8988T (cell line): ENCODE measurements around the gene PGBD2.
"Not testable (repeated sequence)": the region's sequence is repeated elsewhere in the genome, so short reads cannot be mapped to it uniquely, and the experiment has no call there.

ENCODE experiments used
- DNase-seq: peaks from one replicate; pipeline ENCODE4 v3.0.0; 2011

The PGBD2 gene

DNA sequence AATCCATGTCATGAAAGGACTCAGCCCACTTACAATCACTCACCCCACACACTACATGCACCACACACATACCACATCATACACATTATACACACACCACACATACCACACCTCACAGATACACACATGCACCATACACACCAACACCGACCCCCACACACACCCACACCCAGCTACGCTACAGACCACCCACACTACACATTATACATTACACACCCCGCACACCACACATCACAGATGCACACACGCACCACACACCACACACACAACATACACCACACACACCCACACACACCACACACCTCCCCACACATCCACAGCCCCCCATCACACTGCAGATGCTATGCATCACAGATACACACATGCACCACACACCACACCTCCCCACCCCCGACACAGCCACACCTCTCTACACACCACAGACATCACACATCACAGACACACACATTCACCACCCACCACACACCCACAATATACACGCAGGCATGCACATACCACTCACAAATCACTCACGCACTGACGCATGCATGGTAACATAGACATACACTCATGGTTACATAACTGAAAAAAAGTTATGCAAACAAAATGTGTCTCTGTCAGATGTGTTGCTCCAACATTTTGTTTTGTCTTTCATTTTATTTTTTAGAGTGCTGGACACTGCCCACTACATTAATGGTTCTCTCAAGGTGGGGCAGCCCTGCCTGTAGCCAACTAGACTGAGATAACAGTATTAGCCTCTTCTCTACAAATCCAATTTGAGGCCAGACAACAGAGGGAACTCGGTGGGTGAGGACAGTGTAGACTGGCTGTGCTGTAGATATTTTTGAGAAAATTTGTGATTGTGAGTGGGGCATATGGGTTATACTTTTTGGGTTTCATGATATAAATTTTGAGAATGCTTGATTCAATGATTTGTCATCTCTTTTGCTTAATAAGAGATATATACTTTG lies 15.2 kb upstream of the PGBD2 start:
- DNase-seq, result no peak

DNA sequence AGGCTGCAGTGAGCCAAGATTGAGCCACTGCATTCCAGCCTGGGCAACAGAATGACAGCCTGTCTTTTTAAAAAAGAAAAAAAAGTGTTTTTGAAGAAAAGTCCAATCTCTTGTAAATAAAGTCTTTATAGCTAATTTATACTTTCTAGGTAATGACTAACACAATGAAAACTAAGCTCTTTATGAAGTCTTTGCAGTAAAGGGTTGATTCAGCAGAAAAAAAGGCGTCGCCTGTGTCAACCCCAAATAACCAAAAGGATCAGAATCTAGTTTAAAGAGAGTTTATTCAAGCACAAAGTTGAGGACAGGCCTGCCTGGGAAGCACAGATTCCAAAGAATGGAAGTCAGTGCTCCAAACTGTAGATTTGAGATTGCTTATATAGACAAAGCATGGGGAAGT lies 14.3 kb upstream of the PGBD2 start:
- no peak for DNase-seq

- no peak for DNase-seq
Observed at GRCh38 chr1:248892590-248892989, 13.4 kb upstream of the PGBD2 start.

GRCh38 chr1:248894837-248895236 lies 11.2 kb upstream of the PGBD2 start:
- no peak for DNase-seq

GRCh38 chr1:248897412-248898337 lies 8.4 kb upstream of the PGBD2 start:
- no peak for DNase-seq

DNA sequence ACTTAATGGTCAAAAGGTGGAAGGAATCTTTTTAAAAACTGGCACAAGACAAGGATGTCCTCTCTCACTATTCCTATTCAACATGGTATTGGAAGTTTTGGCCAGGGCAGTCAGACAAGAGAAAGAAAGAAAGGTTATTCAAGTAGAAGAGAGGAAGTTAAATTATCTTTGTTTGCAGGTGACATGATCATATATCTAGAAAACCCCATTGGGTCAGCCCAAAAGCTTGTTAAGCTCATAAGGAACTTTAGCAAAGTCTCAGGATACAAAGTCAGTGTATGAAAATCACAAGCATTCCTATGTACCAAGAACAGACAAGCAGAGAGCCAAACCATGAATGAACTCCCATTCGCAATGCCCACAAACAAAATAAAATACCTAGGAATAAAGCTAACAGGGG lies 5.4 kb upstream of the PGBD2 start:
- DNase-seq, result no peak

GRCh38 chr1:248901578-248901977 lies 4.5 kb upstream of the PGBD2 start:
- DNase-seq, result no peak

DNA sequence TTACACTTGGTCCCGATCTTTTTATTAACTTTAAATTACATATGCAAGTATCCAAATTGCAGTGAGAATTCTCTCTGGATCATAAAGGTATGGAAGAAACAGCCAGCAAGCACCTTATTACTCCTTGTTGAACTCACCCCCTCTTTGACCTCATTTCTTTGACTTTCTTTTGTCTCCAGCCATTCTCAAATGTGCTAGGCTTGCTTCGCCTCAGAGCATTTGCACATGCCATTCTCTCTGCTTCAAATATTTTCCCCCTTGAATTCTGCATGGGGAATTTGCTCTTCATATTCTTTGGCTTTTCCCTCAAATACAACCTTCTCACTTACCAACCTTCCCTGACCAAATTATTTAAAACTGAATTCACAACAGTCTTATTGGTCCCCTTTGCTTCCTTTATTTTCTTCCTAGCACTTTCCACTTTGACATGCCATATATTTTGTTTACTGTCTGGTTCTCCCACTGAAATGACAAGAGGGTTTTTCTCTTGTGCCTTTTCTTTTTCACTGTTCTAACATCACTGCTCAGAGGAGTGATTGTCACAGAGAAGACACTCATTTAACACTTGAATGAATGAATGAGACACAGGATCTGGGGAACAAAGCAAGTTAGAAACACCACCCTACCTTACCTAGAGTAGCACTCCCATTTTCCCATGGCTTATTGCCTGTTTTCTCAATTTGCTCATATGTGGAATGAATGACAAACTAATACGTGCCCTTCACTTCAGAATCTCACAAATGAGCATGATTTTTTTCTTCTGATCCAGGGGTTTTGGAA lies 1.4 kb upstream of the PGBD2 start:
- DNase-seq, result no peak

- no peak for DNase-seq
Observed at GRCh38 chr1:248905662-248906008, 400 bp upstream of the PGBD2 start.

GRCh38 chr1:248906753-248907661 lies 972 bp downstream of the PGBD2 start:
- no peak for DNase-seq

GRCh38 chr1:248910761-248911160 lies 4.7 kb downstream of the PGBD2 start:
- DNase-seq, result no peak

GRCh38 chr1:248913933-248914332 lies 7.9 kb downstream of the PGBD2 start:
- DNase-seq, result no peak

DNA sequence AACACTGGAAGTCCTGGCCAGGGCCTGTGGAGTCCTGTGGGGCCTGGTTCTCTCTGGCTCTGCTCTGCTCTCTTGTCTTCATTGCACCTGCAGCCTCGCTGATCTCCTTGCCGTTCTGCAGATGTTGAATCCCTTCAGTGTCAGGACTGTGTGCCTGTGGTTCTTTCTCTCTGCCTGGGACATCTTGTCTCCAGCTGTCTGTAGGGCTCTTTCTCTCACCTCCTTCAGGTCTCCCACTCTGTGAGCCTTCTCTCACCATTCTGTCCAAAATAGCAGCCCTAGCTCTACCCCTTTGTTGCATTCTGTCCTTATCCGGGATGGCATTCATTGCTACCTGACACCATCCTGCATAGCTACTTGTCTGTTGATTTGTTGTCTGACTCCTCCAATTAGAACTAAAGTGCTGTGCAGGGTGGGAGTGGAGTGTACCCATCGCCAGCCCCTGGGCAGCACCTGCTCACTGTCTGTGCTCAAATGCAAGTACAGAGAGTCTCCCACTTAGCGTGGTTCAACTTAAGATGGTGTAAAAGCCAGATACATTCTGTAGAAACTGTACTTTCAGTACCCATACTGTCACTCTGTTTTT lies 8.9 kb downstream of the PGBD2 start:
- DNase-seq, result no peak

- DNase-seq, result no peak
Observed at GRCh38 chr1:248918131-248918530, 12.1 kb downstream of the PGBD2 start.

- DNase-seq, result no peak
Observed at GRCh38 chr1:248923352-248924338, 17.6 kb downstream of the PGBD2 start.

GRCh38 chr1:248924696-248925532 lies 18.9 kb downstream of the PGBD2 start:
- DNase-seq, result no peak

- DNase-seq, result not testable (repeated sequence)
Observed at GRCh38 chr1:248925859-248926258, 19.8 kb downstream of the PGBD2 start.

- DNase-seq, result no peak
Observed at GRCh38 chr1:248926401-248927182, 20.6 kb downstream of the PGBD2 start.
